ENCODE measurements around the gene FOXK1. TPM values are rescaled to one million over a fixed set of nuclear protein-coding genes. Genes with fewer than 3 reads are reported as not detected.

FOXK1 gene
- total and polyA plus RNA-seq, 2 of the 13 experiments (the other 11 are each of a cell fraction or from before 2014, with no cell fraction given) = 4.6 to 8.8 TPM

DNA sequence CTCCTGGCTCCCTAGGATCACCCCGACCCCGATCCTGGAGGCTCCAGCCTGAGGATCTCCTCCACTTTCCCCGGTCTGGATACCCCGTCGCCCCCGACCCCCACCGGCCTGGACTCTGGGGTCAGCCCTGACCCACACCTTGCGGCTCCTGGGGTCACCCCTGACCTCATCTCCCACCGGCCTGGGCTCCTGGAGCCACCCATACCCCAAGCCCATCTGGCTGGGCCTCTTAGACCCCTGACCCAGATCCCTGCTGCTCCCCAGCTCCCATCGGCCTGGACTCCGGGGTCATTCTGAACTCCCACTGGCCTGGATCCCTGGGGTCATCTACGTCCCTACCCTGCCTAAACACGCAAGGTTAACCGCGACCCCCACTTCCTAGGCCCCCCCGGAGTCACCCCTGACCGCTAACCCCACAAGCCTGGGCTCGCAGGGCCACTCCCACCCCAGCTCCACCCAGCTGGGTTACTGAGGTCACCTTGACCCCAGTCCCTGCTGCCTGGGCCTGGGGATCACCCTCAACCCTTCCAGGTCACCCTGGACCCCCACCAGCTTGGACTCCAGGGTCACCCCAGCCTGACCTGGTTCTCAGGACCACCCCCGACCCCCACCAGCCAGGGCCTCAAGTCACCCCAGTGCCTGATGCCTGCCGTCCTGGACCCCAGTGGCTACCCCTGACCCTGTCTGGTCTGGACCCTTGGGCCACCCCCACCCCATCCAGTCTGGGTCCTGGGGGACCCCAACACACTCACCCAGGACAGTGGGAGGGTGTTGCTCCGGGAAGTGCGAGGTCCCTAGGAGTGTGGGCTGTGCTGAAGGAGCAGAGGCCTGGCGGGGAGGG, 1.2 kb downstream of the FOXK1 start:
- no TSS peak for BruUV-seq (replicated peaks)
- H3K4me1 ChIP-seq (ENCODE audit: insufficient read depth, low read length) = peaks cover 37% of the 10 kb centered on the region
- ATAC-seq (peak; percentile 62), FAIRE-seq (no peak), DNase-seq (ENCODE audit: low spot score) (no peak)
- ChIA-PET CTCF (ENCODE audit: low intra/inter-chr PET ratio, low total read pairs) (no interaction called here), POLR2A (interaction anchor here (0.8 to 3.4 kb wide), 5 partner anchors 11 to 56 kb away, joined by 3 to 46 read pairs (median 5); no protein-coding TSS in a partner anchor)
- peak overlapping the region; percentile 87 to 99 (median 90) for H3K4me3 ChIP-seq (replicated peaks in 1 of 3; ENCODE audit: insufficient read depth in 1 of 3, low read depth in 2 of 3, low read length in 3 of 3)
- H3K27ac ChIP-seq (ENCODE audit: extremely low read length, insufficient read depth, low read length) = peak overlapping the region; percentile 71
- in situ Hi-C loops (cut with HindIII; ENCODE audit: extremely low pct_ligation_motif_present, low pct_unique_long_range_greater_than_20kb) (loop anchor here (5.0 kb wide), 2 partner anchors 36 to 69 kb away; no protein-coding TSS in a partner anchor), intact Hi-C loops (cut with micrococcal nuclease; ENCODE audit: unreplicated experiment) (loop anchor here (2.0 to 5.0 kb wide), 3 partner anchors 42 to 72 kb away; no protein-coding TSS in a partner anchor)
- peaks cover 0 to 16% of the 10 kb centered on the region in 2 experiments; a peak in 2 of 5 replicates for H3K36me3 ChIP-seq (replicated peaks in 1 of 2; ENCODE audit: control insufficient read depth in 1 of 2, insufficient read depth in 2 of 2, low read length in 2 of 2)
- peaks cover 0 to 4% of the 10 kb centered on the region in 2 experiments; a peak in 1 of 5 replicates for H3K27me3 ChIP-seq (ENCODE audit: control insufficient read depth in 1 of 2, insufficient read depth in 2 of 2, low read length in 2 of 2)
- no peak overlapping the region for H2AFZ ChIP-seq (ENCODE audit: low read length)
- H4K20me1 ChIP-seq (ENCODE audit: insufficient read depth, low read length) = peaks cover 20% of the 10 kb centered on the region
- 1% methylated on average over 16 of the region's 23 CpGs for WGBS (ENCODE audit: low lambda C conversion rate)
- no peaks in the 10 kb centered on the region for H3K9me3 ChIP-seq (ENCODE audit: low read length)
- H3K4me2 ChIP-seq (ENCODE audit: low read depth, low read length) = peak overlapping the region; percentile 77
- H3K79me2 ChIP-seq (ENCODE audit: insufficient read depth, low read length) = peaks cover 53% of the 10 kb centered on the region
- peak overlapping the region; percentile 86 for H3K9ac ChIP-seq (ENCODE audit: insufficient read depth, low read depth, low read length)
- no peak for TF ChIP-seq ZNF788 (CRISPR knock-in tag; IDR thresholded peaks at IDR 0.05; ENCODE audit: borderline replicate concordance)
- TF ChIP-seq, protein P1, sequence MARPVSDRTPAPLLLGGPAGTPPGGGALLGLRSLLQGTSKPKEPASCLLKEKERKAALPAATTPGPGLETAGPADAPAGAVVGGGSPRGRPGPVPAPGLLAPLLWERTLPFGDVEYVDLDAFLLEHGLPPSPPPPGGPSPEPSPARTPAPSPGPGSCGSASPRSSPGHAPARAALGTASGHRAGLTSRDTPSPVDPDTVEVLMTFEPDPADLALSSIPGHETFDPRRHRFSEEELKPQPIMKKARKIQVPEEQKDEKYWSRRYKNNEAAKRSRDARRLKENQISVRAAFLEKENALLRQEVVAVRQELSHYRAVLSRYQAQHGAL (CRISPR knock-in tag; IDR thresholded peaks at IDR 0.05; ENCODE audit: not compliant biosample characterization) = no peak
- no peak for TF ChIP-seq EEA1 (CRISPR knock-in tag; IDR thresholded peaks at IDR 0.05; ENCODE audit: borderline replicate concordance)
- no peak for TF ChIP-seq WIZ (CRISPR knock-in tag; IDR thresholded peaks at IDR 0.05)
- TF ChIP-seq CHD4 (IDR thresholded peaks at IDR 0.05; ENCODE audit: borderline replicate concordance, low read length) = no peak
- TF ChIP-seq, protein P2, sequence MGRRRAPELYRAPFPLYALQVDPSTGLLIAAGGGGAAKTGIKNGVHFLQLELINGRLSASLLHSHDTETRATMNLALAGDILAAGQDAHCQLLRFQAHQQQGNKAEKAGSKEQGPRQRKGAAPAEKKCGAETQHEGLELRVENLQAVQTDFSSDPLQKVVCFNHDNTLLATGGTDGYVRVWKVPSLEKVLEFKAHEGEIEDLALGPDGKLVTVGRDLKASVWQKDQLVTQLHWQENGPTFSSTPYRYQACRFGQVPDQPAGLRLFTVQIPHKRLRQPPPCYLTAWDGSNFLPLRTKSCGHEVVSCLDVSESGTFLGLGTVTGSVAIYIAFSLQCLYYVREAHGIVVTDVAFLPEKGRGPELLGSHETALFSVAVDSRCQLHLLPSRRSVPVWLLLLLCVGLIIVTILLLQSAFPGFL (CRISPR knock-in tag; IDR thresholded peaks at IDR 0.05) = no peak
- TF ChIP-seq, protein P3, sequence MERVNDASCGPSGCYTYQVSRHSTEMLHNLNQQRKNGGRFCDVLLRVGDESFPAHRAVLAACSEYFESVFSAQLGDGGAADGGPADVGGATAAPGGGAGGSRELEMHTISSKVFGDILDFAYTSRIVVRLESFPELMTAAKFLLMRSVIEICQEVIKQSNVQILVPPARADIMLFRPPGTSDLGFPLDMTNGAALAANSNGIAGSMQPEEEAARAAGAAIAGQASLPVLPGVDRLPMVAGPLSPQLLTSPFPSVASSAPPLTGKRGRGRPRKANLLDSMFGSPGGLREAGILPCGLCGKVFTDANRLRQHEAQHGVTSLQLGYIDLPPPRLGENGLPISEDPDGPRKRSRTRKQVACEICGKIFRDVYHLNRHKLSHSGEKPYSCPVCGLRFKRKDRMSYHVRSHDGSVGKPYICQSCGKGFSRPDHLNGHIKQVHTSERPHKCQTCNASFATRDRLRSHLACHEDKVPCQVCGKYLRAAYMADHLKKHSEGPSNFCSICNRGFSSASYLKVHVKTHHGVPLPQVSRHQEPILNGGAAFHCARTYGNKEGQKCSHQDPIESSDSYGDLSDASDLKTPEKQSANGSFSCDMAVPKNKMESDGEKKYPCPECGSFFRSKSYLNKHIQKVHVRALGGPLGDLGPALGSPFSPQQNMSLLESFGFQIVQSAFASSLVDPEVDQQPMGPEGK (CRISPR knock-in tag; IDR thresholded peaks at IDR 0.05) = peak; percentile 59
- 0 out of 2 replicates have a peak, but pooled peaks have one; percentile 36 for TF ChIP-seq PHF20 (CRISPR knock-in tag; IDR thresholded peaks at IDR 0.05)
- TF ChIP-seq ZFP36 (IDR thresholded peaks at IDR 0.05; ENCODE audit: borderline replicate concordance, low read depth, low read length, partially characterized antibody) = no peak
- no peak for TF ChIP-seq CREM (IDR thresholded peaks at IDR 0.05)
- no peak for TF ChIP-seq CREM (CRISPR knock-in tag; IDR thresholded peaks at IDR 0.05)
- TF ChIP-seq ZNF280D (CRISPR knock-in tag; IDR thresholded peaks at IDR 0.05) = peak; percentile 23; the same call in 1 of the 2 replicates
- no peak for TF ChIP-seq HOXA9 (CRISPR knock-in tag; IDR thresholded peaks at IDR 0.05; ENCODE audit: borderline replicate concordance)
- no peak for TF ChIP-seq CREB1 (IDR thresholded peaks at IDR 0.05)
- no peak for TF ChIP-seq CREB1 (CRISPR knock-in tag; IDR thresholded peaks at IDR 0.05)

All from HepG2 (cell line).